ENCODE data around the gene FREM1. TPM values are rescaled to one million over a fixed set of nuclear protein-coding genes. Genes with fewer than 3 reads are reported as not detected.

FREM1 gene
- total RNA-seq, 2 experiments from 2014 or later, result not detected

DNA sequence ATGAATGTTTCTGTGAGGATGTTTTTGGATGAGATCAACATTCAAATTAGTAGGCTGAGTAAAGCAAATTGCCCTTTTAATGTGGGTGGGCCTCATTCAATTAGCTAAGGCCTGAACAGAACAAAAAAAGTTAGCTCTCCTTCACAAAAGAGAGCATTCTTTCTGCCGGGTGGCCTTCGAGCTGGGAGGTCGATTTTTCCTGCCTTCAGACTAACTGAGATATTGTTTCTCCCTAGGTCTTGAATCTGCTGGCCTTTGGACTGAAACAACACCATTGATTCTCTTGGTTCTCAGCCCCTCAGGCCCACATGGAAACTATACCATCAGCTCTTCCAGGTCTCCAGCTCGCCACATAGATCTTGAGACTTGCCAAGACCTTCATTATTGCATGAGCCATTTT lies 29.1 kb upstream of the FREM1 start:
- Histone ChIP-seq H4K20me1 (ENCODE audit: insufficient read depth, low read length) (no peaks in the 10 kb centered on the region), H3K4me3 (ENCODE audit: low read depth, low read length, poor library complexity, severe bottlenecking) (no peak overlapping the region), H2AFZ (ENCODE audit: low read length) (no peak overlapping the region), H3K4me2 (ENCODE audit: low read length) (no peak overlapping the region), H3K27ac (ENCODE audit: low read depth, low read length, poor library complexity, severe bottlenecking) (no peak overlapping the region), H3K9me2 (ENCODE audit: insufficient read depth, low read length) (no peaks in the 10 kb centered on the region), H3K36me3 (ENCODE audit: insufficient read depth, low read length) (no peaks in the 10 kb centered on the region), H3K79me2 (ENCODE audit: insufficient read depth, low read depth, low read length) (no peaks in the 10 kb centered on the region), H3K4me1 (ENCODE audit: insufficient read depth, low read length, poor library complexity, severe bottlenecking) (no peaks in the 10 kb centered on the region), H3K9me3 (ENCODE audit: low read length) (no peaks in the 10 kb centered on the region)
- intact Hi-C loops (cut with micrococcal nuclease; ENCODE audit: unreplicated experiment), result no loop called here
- ChIA-PET CTCF (ENCODE audit: unreplicated experiment) (no interaction called here), POLR2A (no interaction called here)
- no TSS peak for BruUV-seq (replicated peaks)
- no peak for DNase-seq (ENCODE audit: low spot score)
- no peak for TF ChIP-seq EZH2phosphoT487 (IDR thresholded peaks at IDR 0.05; ENCODE audit: borderline replicate concordance, low read depth, low read length)
- TF ChIP-seq, protein P1, sequence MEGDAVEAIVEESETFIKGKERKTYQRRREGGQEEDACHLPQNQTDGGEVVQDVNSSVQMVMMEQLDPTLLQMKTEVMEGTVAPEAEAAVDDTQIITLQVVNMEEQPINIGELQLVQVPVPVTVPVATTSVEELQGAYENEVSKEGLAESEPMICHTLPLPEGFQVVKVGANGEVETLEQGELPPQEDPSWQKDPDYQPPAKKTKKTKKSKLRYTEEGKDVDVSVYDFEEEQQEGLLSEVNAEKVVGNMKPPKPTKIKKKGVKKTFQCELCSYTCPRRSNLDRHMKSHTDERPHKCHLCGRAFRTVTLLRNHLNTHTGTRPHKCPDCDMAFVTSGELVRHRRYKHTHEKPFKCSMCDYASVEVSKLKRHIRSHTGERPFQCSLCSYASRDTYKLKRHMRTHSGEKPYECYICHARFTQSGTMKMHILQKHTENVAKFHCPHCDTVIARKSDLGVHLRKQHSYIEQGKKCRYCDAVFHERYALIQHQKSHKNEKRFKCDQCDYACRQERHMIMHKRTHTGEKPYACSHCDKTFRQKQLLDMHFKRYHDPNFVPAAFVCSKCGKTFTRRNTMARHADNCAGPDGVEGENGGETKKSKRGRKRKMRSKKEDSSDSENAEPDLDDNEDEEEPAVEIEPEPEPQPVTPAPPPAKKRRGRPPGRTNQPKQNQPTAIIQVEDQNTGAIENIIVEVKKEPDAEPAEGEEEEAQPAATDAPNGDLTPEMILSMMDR (conservative IDR thresholded peaks at IDR 0.05; ENCODE audit: low read length), result no peak

GRCh38 chr9:14937216-14937615 lies 27.0 kb upstream of the FREM1 start:
- no peak for TF ChIP-seq EZH2phosphoT487 (IDR thresholded peaks at IDR 0.05; ENCODE audit: borderline replicate concordance, low read depth, low read length)
- TF ChIP-seq, protein P1 (conservative IDR thresholded peaks at IDR 0.05; ENCODE audit: low read length), result no peak
- H3K9me3 ChIP-seq (ENCODE audit: low read length), result no peaks in the 10 kb centered on the region
- no TSS peak for BruUV-seq (replicated peaks)
- H3K4me1 ChIP-seq (ENCODE audit: insufficient read depth, low read length, poor library complexity, severe bottlenecking), result no peaks in the 10 kb centered on the region
- no peak for DNase-seq (ENCODE audit: low spot score)
- CTCF ChIA-PET (ENCODE audit: unreplicated experiment), result no interaction called here
- no peak overlapping the region for H3K4me2 ChIP-seq (ENCODE audit: low read length)
- no peak overlapping the region for H3K27ac ChIP-seq (ENCODE audit: low read depth, low read length, poor library complexity, severe bottlenecking)
- no peaks in the 10 kb centered on the region for H3K79me2 ChIP-seq (ENCODE audit: insufficient read depth, low read depth, low read length)
- H3K9me2 ChIP-seq (ENCODE audit: insufficient read depth, low read length), result no peaks in the 10 kb centered on the region
- no peak overlapping the region for H3K4me3 ChIP-seq (ENCODE audit: low read depth, low read length, poor library complexity, severe bottlenecking)
- no peak overlapping the region for H2AFZ ChIP-seq (ENCODE audit: low read length)
- intact Hi-C loops (cut with micrococcal nuclease; ENCODE audit: unreplicated experiment), result no loop called here
- no peaks in the 10 kb centered on the region for H3K36me3 ChIP-seq (ENCODE audit: insufficient read depth, low read length)
- H4K20me1 ChIP-seq (ENCODE audit: insufficient read depth, low read length), result no peaks in the 10 kb centered on the region
- POLR2A ChIA-PET, result no interaction called here

DNA sequence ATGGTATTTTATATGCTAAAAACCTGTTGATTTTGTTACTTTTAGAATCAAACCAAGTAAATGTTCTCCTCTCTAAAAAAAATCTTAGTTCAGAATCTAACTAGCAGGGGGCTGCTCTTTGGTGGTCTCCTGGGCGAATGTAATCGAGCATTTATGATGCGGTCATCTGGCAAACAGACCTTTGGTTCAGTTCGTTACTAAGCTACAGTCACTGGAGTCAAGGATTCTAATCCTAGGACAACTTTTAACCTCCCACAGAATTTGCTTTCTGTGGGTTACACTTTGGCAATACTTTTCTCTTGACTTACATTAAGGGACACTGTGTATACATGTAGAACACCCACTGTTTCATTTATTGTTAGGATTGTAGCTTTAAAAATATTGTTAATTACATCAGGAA lies 26.3 kb upstream of the FREM1 start:
- DNase-seq (ENCODE audit: low spot score), result no peak
- no TSS peak for BruUV-seq (replicated peaks)
- Histone ChIP-seq H3K4me1 (ENCODE audit: insufficient read depth, low read length, poor library complexity, severe bottlenecking) (no peaks in the 10 kb centered on the region), H3K36me3 (ENCODE audit: insufficient read depth, low read length) (no peaks in the 10 kb centered on the region), H3K4me2 (ENCODE audit: low read length) (no peak overlapping the region), H3K79me2 (ENCODE audit: insufficient read depth, low read depth, low read length) (no peaks in the 10 kb centered on the region), H4K20me1 (ENCODE audit: insufficient read depth, low read length) (no peaks in the 10 kb centered on the region), H3K27ac (ENCODE audit: low read depth, low read length, poor library complexity, severe bottlenecking) (no peak overlapping the region), H3K9me2 (ENCODE audit: insufficient read depth, low read length) (no peaks in the 10 kb centered on the region), H3K4me3 (ENCODE audit: low read depth, low read length, poor library complexity, severe bottlenecking) (no peak overlapping the region), H3K9me3 (ENCODE audit: low read length) (no peaks in the 10 kb centered on the region), H2AFZ (ENCODE audit: low read length) (no peak overlapping the region)
- TF ChIP-seq, protein P1 (conservative IDR thresholded peaks at IDR 0.05; ENCODE audit: low read length), result no peak
- no peak for TF ChIP-seq EZH2phosphoT487 (IDR thresholded peaks at IDR 0.05; ENCODE audit: borderline replicate concordance, low read depth, low read length)
- CTCF ChIA-PET (ENCODE audit: unreplicated experiment), result no interaction called here
- intact Hi-C loops (cut with micrococcal nuclease; ENCODE audit: unreplicated experiment), result no loop called here
- POLR2A ChIA-PET, result no interaction called here

Data from OCI-LY7 (cell line).